CD4-positive, alpha-beta memory T cell (primary cell): ENCODE data around the gene CCSER1. TPM values are rescaled to one million over a fixed set of nuclear protein-coding genes. Genes with fewer than 3 reads are reported as not detected.
"Not testable (repeated sequence)": the region's sequence is repeated elsewhere in the genome, so short reads cannot be mapped to it uniquely, and the experiment has no call there.

ENCODE experiments used
- CTCF ChIA-PET: fragments of 350-600 bp; sonication (Branson Sonifier 250); formaldehyde crosslinking; loops from one replicate; lab custom pipeline; 2021; ENCODE audit warnings: inconsistent platforms; ENCODE audit not compliant: partially characterized antibody; lab: Charles Lee
- POLR2A ChIA-PET: fragments of 350-600 bp; sonication (Branson Sonifier 250); formaldehyde crosslinking; loops from one replicate; lab custom pipeline; 2021; ENCODE audit not compliant: partially characterized antibody; lab: Charles Lee
- DNase-seq, 5 donors: peaks; one replicate each; pipeline versions ENCODE4 v3.0.0 to v3.0.0-alpha.2; 2020 to 2022; ENCODE audit warnings: mixed read lengths in 1 of 5
- H3K27ac ChIP-seq: one replicate; pipeline ENCODE4 v1.7.0; 2013; ENCODE audit warnings: low read depth, low read length
- H3K27me3 ChIP-seq: 2 replicates; pipeline ENCODE4 v1.7.0; 2013; ENCODE audit warnings: mild to moderate bottlenecking, low read length, moderate library complexity; ENCODE audit not compliant: insufficient read depth
- H3K36me3 ChIP-seq: 2 replicates; pipeline ENCODE4 v1.7.0; 2013; ENCODE audit warnings: mild to moderate bottlenecking, low read length, moderate library complexity; ENCODE audit not compliant: insufficient read depth
- H3K4me1 ChIP-seq: 2 replicates; pipeline ENCODE4 v1.7.0; 2013; ENCODE audit warnings: mild to moderate bottlenecking, low read length, moderate library complexity; ENCODE audit not compliant: insufficient read depth
- H3K4me3 ChIP-seq, 2 donors: one replicate each; pipeline ENCODE4 v1.7.0; 2013; ENCODE audit warnings: low read length in 2 of 2, mild to moderate bottlenecking in 1 of 2
- H3K9me3 ChIP-seq, 2 donors: one replicate each; pipeline ENCODE4 v1.7.0; 2013; ENCODE audit warnings: low read length in 2 of 2, control low read depth in 1 of 2; ENCODE audit not compliant: control insufficient read depth in 1 of 2
- H3K27ac Mint-ChIP-seq, 7 donors: one replicate each; pipeline ENCODE4 v1.8.0; 2020 to 2021; ENCODE audit warnings: mixed read lengths in 7 of 7, mild to moderate bottlenecking in 6 of 7, inconsistent platforms in 3 of 7, moderate library complexity in 3 of 7
- H3K27me3 Mint-ChIP-seq, 2 donors: one replicate each; pipeline ENCODE4 v1.8.0; 2020 to 2021; ENCODE audit warnings: mixed read lengths in 2 of 2
- H3K36me3 Mint-ChIP-seq, 2 donors: one replicate each; pipeline ENCODE4 v1.8.0; 2020 to 2021; ENCODE audit warnings: mixed read lengths in 2 of 2, inconsistent platforms in 1 of 2, mild to moderate bottlenecking in 1 of 2
- H3K4me1 Mint-ChIP-seq, 4 donors: one replicate each; pipeline ENCODE4 v1.8.0; 2020 to 2021; ENCODE audit warnings: mixed read lengths in 4 of 4, mild to moderate bottlenecking in 1 of 4
- H3K4me3 Mint-ChIP-seq, 8 donors: one replicate each; pipeline ENCODE4 v1.8.0; 2020 to 2021; ENCODE audit warnings: mixed read lengths in 8 of 8, mild to moderate bottlenecking in 7 of 8, moderate library complexity in 6 of 8, inconsistent platforms in 3 of 8
- H3K9me3 Mint-ChIP-seq, 8 donors: one replicate each; pipeline ENCODE4 v1.8.0; 2020 to 2021; ENCODE audit warnings: mixed read lengths in 8 of 8, mild to moderate bottlenecking in 5 of 8, inconsistent platforms in 3 of 8, moderate library complexity in 1 of 8
- intact Hi-C: fragments of 100-400 bp; cut with micrococcal nuclease; formaldehyde crosslinking; loops from one replicate; pipeline ENCODE4 v1.15.1; 2023
- polyA plus RNA-seq, 2 donors: library from polyadenylated mRNA; unstranded; fragments of 300-500 nt; fragmentation: Illumina TruSeq; gene quantifications; one replicate each; pipeline ENCODE4 v1.2.3, GENCODE V29; 2021
- total RNA-seq, 2 experiments: library from RNA; stranded (reverse); gene quantifications; one replicate each; pipeline ENCODE4 v1.2.3, GENCODE V29; 2021

The CCSER1 gene
- total and polyA plus RNA-seq, 4 experiments from 2014 or later, result 0.47 to 2.0 (median 1.7) TPM; not detected in 1

- H3K27ac Mint-ChIP-seq, result no peak overlapping the region
- no peaks in the 10 kb centered on the region for H3K36me3 ChIP-seq
- H3K4me3 Mint-ChIP-seq, result no peak overlapping the region
- POLR2A ChIA-PET, result no interaction called here
- H3K36me3 Mint-ChIP-seq, result no peaks in the 10 kb centered on the region
- no peak overlapping the region for H3K27ac ChIP-seq
- intact Hi-C loops, result no loop called here
- H3K27me3 ChIP-seq, result no peaks in the 10 kb centered on the region
- CTCF ChIA-PET, result no interaction called here
- H3K9me3 Mint-ChIP-seq, result peaks cover 2 to 21% (median 8%) of the 10 kb centered on the region in 8 donors
- H3K9me3 ChIP-seq, result no peaks in the 10 kb centered on the region
- H3K4me1 ChIP-seq, result no peaks in the 10 kb centered on the region
- no peaks in the 10 kb centered on the region for H3K27me3 Mint-ChIP-seq
- H3K4me3 ChIP-seq, result no peak overlapping the region
- no peak for DNase-seq
- H3K4me1 Mint-ChIP-seq, result no peaks in the 10 kb centered on the region
These were observed 1131.1 kb downstream of the CCSER1 start for GRCh38 chr4:91258326-91258725.

- ChIA-PET POLR2A (no interaction called here), CTCF (no interaction called here)
- intact Hi-C loops, result no loop called here
These were observed 1140.3 kb downstream of the CCSER1 start for GRCh38 chr4:91267543-91267942.

GRCh38 chr4:91268481-91268880, 1141.3 kb downstream of the CCSER1 start:
- H3K4me1 ChIP-seq, H3K27me3 Mint-ChIP-seq, H3K4me1 Mint-ChIP-seq, H3K27me3 ChIP-seq, intact Hi-C loops, CTCF ChIA-PET, DNase-seq, H3K9me3 ChIP-seq, H3K27ac ChIP-seq, H3K4me3 ChIP-seq, H3K36me3 ChIP-seq, H3K4me3 Mint-ChIP-seq, H3K36me3 Mint-ChIP-seq, POLR2A ChIA-PET: not testable (repeated sequence)
- H3K9me3 Mint-ChIP-seq, result peaks cover 2 to 19% (median 4%) of the 10 kb centered on the region in 8 donors
- H3K27ac Mint-ChIP-seq, result peak overlapping the region in 1 of 7 donors; percentile 2

More at GRCh38 chr4:91267543-91267942, 1140.3 kb downstream of the CCSER1 start:
- Mint-ChIP-seq H3K4me1 (no peaks in the 10 kb centered on the region), H3K27ac (no peak overlapping the region), H3K9me3 (peaks cover 0 to 19% (median 4%) of the 10 kb centered on the region in 8 donors), H3K4me3 (no peak overlapping the region), H3K27me3 (no peaks in the 10 kb centered on the region), H3K36me3 (no peaks in the 10 kb centered on the region)
- Histone ChIP-seq H3K4me1 (no peaks in the 10 kb centered on the region), H3K36me3 (no peaks in the 10 kb centered on the region), H3K4me3 (no peak overlapping the region), H3K27me3 (no peaks in the 10 kb centered on the region), H3K27ac (no peak overlapping the region), H3K9me3 (no peaks in the 10 kb centered on the region)
- no peak for DNase-seq

- H3K27ac ChIP-seq, result no peak overlapping the region
- H3K36me3 ChIP-seq, result no peaks in the 10 kb centered on the region
- Mint-ChIP-seq H3K27ac (no peak overlapping the region), H3K36me3 (no peaks in the 10 kb centered on the region), H3K27me3 (no peaks in the 10 kb centered on the region), H3K4me3 (no peak overlapping the region), H3K9me3 (peaks cover 2 to 19% (median 4%) of the 10 kb centered on the region in 8 donors), H3K4me1 (no peaks in the 10 kb centered on the region)
- H3K4me3 ChIP-seq, result no peak overlapping the region
- no peak for DNase-seq
- ChIA-PET CTCF (no interaction called here), POLR2A (no interaction called here)
- intact Hi-C loops, result no loop called here
- no peaks in the 10 kb centered on the region for H3K4me1 ChIP-seq
- no peaks in the 10 kb centered on the region for H3K9me3 ChIP-seq
- H3K27me3 ChIP-seq, result no peaks in the 10 kb centered on the region
These were observed 1141.7 kb downstream of the CCSER1 start for GRCh38 chr4:91268913-91269312.

- no peaks in the 10 kb centered on the region for H3K36me3 ChIP-seq
- Mint-ChIP-seq H3K36me3 (no peaks in the 10 kb centered on the region), H3K27me3 (no peaks in the 10 kb centered on the region), H3K27ac (no peak overlapping the region), H3K9me3 (peaks cover 0 to 24% (median 7%) of the 10 kb centered on the region in 8 donors), H3K4me1 (no peaks in the 10 kb centered on the region), H3K4me3 (no peak overlapping the region)
- no peaks in the 10 kb centered on the region for H3K27me3 ChIP-seq
- intact Hi-C loops, result no loop called here
- DNase-seq, result no peak
- no peak overlapping the region for H3K4me3 ChIP-seq
- H3K4me1 ChIP-seq, result no peaks in the 10 kb centered on the region
- ChIA-PET CTCF (no interaction called here), POLR2A (no interaction called here)
- no peaks in the 10 kb centered on the region for H3K9me3 ChIP-seq
- H3K27ac ChIP-seq, result no peak overlapping the region
These were observed 1152.7 kb downstream of the CCSER1 start for GRCh38 chr4:91279899-91280298.

GRCh38 chr4:91280551-91281290, 1153.5 kb downstream of the CCSER1 start:
- H3K4me1 ChIP-seq, result no peaks in the 10 kb centered on the region
- ChIA-PET POLR2A (no interaction called here), CTCF (interaction anchor here (1.0 kb wide), 1 partner anchor 12 kb away, joined by 3 read pairs; no protein-coding TSS in a partner anchor)
- no peak overlapping the region for H3K4me3 ChIP-seq
- Mint-ChIP-seq H3K36me3 (no peaks in the 10 kb centered on the region), H3K4me1 (no peaks in the 10 kb centered on the region), H3K9me3 (peaks cover 0 to 20% (median 4%) of the 10 kb centered on the region in 8 donors), H3K27me3 (no peaks in the 10 kb centered on the region), H3K4me3 (no peak overlapping the region), H3K27ac (no peak overlapping the region)
- no peaks in the 10 kb centered on the region for H3K36me3 ChIP-seq
- no peaks in the 10 kb centered on the region for H3K9me3 ChIP-seq
- intact Hi-C loops, result no loop called here
- DNase-seq, result no peak
- no peaks in the 10 kb centered on the region for H3K27me3 ChIP-seq
- H3K27ac ChIP-seq, result no peak overlapping the region

- ChIA-PET CTCF (no interaction called here), POLR2A (interaction anchor here (0.6 kb wide), 1 partner anchor 1918 kb away, joined by 3 read pairs; no protein-coding TSS in a partner anchor)
- no peaks in the 10 kb centered on the region for H3K36me3 Mint-ChIP-seq
- Histone ChIP-seq H3K27ac (no peak overlapping the region), H3K9me3 (no peaks in the 10 kb centered on the region), H3K4me3 (no peak overlapping the region), H3K27me3 (no peaks in the 10 kb centered on the region), H3K4me1 (no peaks in the 10 kb centered on the region), H3K36me3 (no peaks in the 10 kb centered on the region)
- H3K4me1 Mint-ChIP-seq, result no peaks in the 10 kb centered on the region
- no peak overlapping the region for H3K27ac Mint-ChIP-seq
- H3K27me3 Mint-ChIP-seq, result no peaks in the 10 kb centered on the region
- no peak overlapping the region for H3K4me3 Mint-ChIP-seq
- intact Hi-C loops, result no loop called here
- H3K9me3 Mint-ChIP-seq, result peaks cover 0 to 14% (median 4%) of the 10 kb centered on the region in 8 donors
- DNase-seq, result no peak
These were observed 1155.0 kb downstream of the CCSER1 start for GRCh38 chr4:91282217-91282616.
